ENCODE results near the gene ANKRD34C. TPM values are rescaled to one million over a fixed set of nuclear protein-coding genes. Genes with fewer than 3 reads are reported as not detected.

The ANKRD34C gene
- total RNA-seq, 1 experiment from 2014 or later, result not detected

DNA sequence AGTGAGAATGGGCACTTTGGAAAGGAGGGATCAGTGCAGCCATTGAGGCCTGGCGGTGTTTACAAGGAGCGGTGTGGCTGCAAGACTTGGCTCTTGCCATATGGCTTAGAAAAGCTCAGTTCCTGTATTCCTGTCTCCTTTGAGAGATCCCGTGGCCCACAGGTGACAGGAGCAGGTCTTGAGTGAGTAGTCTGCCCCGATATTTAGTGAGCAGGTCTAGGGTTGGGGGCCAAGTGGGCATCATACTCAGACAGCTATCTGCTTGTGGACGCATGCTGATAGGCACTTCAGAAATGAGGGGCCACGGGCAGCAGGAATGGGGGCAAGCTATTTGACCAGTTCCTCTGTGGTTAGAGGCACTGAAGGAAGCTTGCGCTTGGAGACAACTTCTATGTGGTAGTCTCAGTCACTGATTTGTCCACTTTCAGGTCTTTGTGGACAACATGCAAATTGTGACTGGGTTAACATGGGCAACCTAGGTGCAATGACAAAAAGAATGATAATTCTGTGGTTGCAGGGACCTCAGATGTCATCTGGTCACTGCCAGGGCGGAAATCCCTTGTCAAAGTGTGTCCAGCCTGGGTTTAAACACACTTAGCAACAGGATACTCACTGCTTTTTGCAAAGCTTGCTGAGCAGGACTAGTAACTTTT lies 29.5 kb downstream of the ANKRD34C start:
- Histone ChIP-seq H3K27ac (no peak overlapping the region), H3K36me3 (ENCODE audit: low read depth) (peaks cover 32% of the 10 kb centered on the region), H3K79me2 (ENCODE audit: low read depth) (peaks cover 50% of the 10 kb centered on the region), H3K4me3 (peak overlapping the region; percentile 76), H3K4me1 (replicated peaks; ENCODE audit: insufficient read depth) (peaks cover 35% of the 10 kb centered on the region), H3K9me3 (ENCODE audit: insufficient read depth, low read depth) (no peaks in the 10 kb centered on the region; the same call in 1 of the 2 replicates), H4K20me1 (ENCODE audit: insufficient read depth) (peaks cover 9% of the 10 kb centered on the region), H3K27me3 (ENCODE audit: insufficient read depth, low read depth) (no peaks in the 10 kb centered on the region), H3K9me2 (ENCODE audit: insufficient read depth) (no peaks in the 10 kb centered on the region), H3F3A (ENCODE audit: insufficient read depth, low read depth) (peaks cover 23% of the 10 kb centered on the region; the same call in 1 of the 2 replicates), H2AFZ (peak overlapping the region; percentile 98), H3K4me2 (peak overlapping the region; percentile 90)
- CTCF ChIA-PET, result interaction anchor here (0.6 kb wide), 1 partner anchor 130 kb away, joined by 4 read pairs; no protein-coding TSS in a partner anchor
- intact Hi-C loops (cut with micrococcal nuclease; ENCODE audit: unreplicated experiment), result no loop called here
- POLR2A ChIA-PET (ENCODE audit: unreplicated experiment), result no interaction called here
- TSS peak; percentile 40 for BruUV-seq (replicated peaks)
- peak; percentile 20 to 48 for DNase-seq
- no peak for TF ChIP-seq EZH2 (IDR thresholded peaks at IDR 0.05; ENCODE audit: low read depth)
- TF ChIP-seq, protein P1, sequence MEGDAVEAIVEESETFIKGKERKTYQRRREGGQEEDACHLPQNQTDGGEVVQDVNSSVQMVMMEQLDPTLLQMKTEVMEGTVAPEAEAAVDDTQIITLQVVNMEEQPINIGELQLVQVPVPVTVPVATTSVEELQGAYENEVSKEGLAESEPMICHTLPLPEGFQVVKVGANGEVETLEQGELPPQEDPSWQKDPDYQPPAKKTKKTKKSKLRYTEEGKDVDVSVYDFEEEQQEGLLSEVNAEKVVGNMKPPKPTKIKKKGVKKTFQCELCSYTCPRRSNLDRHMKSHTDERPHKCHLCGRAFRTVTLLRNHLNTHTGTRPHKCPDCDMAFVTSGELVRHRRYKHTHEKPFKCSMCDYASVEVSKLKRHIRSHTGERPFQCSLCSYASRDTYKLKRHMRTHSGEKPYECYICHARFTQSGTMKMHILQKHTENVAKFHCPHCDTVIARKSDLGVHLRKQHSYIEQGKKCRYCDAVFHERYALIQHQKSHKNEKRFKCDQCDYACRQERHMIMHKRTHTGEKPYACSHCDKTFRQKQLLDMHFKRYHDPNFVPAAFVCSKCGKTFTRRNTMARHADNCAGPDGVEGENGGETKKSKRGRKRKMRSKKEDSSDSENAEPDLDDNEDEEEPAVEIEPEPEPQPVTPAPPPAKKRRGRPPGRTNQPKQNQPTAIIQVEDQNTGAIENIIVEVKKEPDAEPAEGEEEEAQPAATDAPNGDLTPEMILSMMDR (conservative IDR thresholded peaks at IDR 0.05), result no peak

DNA sequence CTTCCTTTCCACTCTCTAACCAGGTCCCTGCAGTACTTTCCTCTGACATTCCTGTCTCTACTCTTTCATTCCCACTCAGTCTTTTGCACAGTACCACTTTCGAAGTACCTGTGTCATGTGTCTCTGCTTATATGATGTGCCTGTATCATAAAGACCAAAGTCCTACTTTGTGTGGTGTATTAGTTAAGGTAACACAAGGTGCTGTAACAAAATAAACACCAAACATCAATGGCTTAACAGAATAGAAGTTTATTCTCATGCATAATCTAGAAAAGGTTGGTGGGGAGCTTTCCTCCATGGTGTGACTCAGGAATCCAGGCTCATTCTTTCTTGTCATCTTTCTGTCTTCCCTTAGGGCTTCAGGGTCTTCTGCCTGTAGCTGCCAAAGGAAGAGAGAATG lies 31.7 kb downstream of the ANKRD34C start:
- ChIA-PET CTCF (no interaction called here), POLR2A (ENCODE audit: unreplicated experiment) (interaction anchor here (0.6 kb wide), 1 partner anchor 998 kb away, joined by 4 read pairs; no protein-coding TSS in a partner anchor)
- no peak for TF ChIP-seq EZH2 (IDR thresholded peaks at IDR 0.05; ENCODE audit: low read depth)
- TF ChIP-seq, protein P1 (conservative IDR thresholded peaks at IDR 0.05), result no peak
- DNase-seq, result no peak
- peak overlapping the region; percentile 90 for H3K4me2 ChIP-seq
- peaks cover 32% of the 10 kb centered on the region for H3K36me3 ChIP-seq (ENCODE audit: low read depth)
- H3F3A ChIP-seq (ENCODE audit: insufficient read depth, low read depth), result peaks cover 23% of the 10 kb centered on the region; the same call in 1 of the 2 replicates
- H2AFZ ChIP-seq, result no peak overlapping the region
- H3K79me2 ChIP-seq (ENCODE audit: low read depth), result peaks cover 54% of the 10 kb centered on the region
- no TSS peak for BruUV-seq (replicated peaks)
- H3K27ac ChIP-seq, result peak overlapping the region; percentile 59
- no peaks in the 10 kb centered on the region for H3K9me2 ChIP-seq (ENCODE audit: insufficient read depth)
- no peaks in the 10 kb centered on the region for H3K27me3 ChIP-seq (ENCODE audit: insufficient read depth, low read depth)
- 0 out of 2 replicates have a peak overlapping the region, but pooled peaks have one; percentile 6 for H3K4me3 ChIP-seq
- H3K9me3 ChIP-seq (ENCODE audit: insufficient read depth, low read depth), result no peaks in the 10 kb centered on the region; the same call in 1 of the 2 replicates
- intact Hi-C loops (cut with micrococcal nuclease; ENCODE audit: unreplicated experiment), result loop anchor here (1.0 kb wide), 1 partner anchor 19 kb away; no protein-coding TSS in a partner anchor
- peaks cover 13% of the 10 kb centered on the region for H4K20me1 ChIP-seq (ENCODE audit: insufficient read depth)
- H3K4me1 ChIP-seq (replicated peaks; ENCODE audit: insufficient read depth), result peaks cover 35% of the 10 kb centered on the region

DNA sequence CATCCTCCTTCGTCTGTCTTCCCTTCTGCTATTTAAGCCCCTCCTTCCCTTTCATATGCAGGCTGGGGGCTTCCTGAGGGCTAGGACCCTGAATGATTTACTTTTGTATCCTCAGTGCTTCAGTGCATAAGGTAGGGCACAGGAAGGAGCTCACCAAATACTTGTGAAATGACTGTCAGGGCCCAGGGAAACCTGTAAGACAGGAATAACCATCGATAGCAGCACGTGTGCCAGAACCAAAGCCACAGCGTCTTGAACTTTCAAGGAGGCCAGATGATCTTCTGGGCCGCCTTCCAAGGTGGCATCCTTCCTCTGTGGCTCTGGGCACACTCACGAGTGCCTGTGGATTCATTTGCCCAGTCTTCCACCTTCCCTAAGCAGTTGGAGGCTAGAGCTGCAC lies 32.3 kb downstream of the ANKRD34C start:
- ChIA-PET CTCF (interaction anchor here (0.5 kb wide), 1 partner anchor 326 kb away, joined by 4 read pairs; no protein-coding TSS in a partner anchor), POLR2A (ENCODE audit: unreplicated experiment) (interaction anchor here (0.6 kb wide), 1 partner anchor 997 kb away, joined by 4 read pairs; no protein-coding TSS in a partner anchor)
- peak; percentile 73 to 90 for DNase-seq
- H3F3A ChIP-seq (ENCODE audit: insufficient read depth, low read depth), result peaks cover 23% of the 10 kb centered on the region; the same call in 1 of the 2 replicates
- H3K4me3 ChIP-seq, result 0 out of 2 replicates have a peak overlapping the region, but pooled peaks have one; percentile 6
- peaks cover 54% of the 10 kb centered on the region for H3K79me2 ChIP-seq (ENCODE audit: low read depth)
- TF ChIP-seq EZH2 (IDR thresholded peaks at IDR 0.05; ENCODE audit: low read depth), result no peak
- TF ChIP-seq, protein P1 (conservative IDR thresholded peaks at IDR 0.05), result no peak
- peaks cover 32% of the 10 kb centered on the region for H3K36me3 ChIP-seq (ENCODE audit: low read depth)
- no peaks in the 10 kb centered on the region for H3K27me3 ChIP-seq (ENCODE audit: insufficient read depth, low read depth)
- no peaks in the 10 kb centered on the region; the same call in 1 of the 2 replicates for H3K9me3 ChIP-seq (ENCODE audit: insufficient read depth, low read depth)
- no peak overlapping the region for H2AFZ ChIP-seq
- peak overlapping the region; percentile 90 for H3K4me2 ChIP-seq
- H3K9me2 ChIP-seq (ENCODE audit: insufficient read depth), result no peaks in the 10 kb centered on the region
- intact Hi-C loops (cut with micrococcal nuclease; ENCODE audit: unreplicated experiment), result loop anchor here (1.0 kb wide), 1 partner anchor 18 kb away; no protein-coding TSS in a partner anchor
- H3K4me1 ChIP-seq (replicated peaks; ENCODE audit: insufficient read depth), result peaks cover 35% of the 10 kb centered on the region
- no TSS peak for BruUV-seq (replicated peaks)
- peak overlapping the region; percentile 59 for H3K27ac ChIP-seq
- H4K20me1 ChIP-seq (ENCODE audit: insufficient read depth), result peaks cover 14% of the 10 kb centered on the region

Measured in PC-9 (cell line).